Posterior cingulate gyrus (tissue), 11 donors: ENCODE data around the gene KLK14.

Experiments used
- DNase-seq, 10 donors: peaks; one replicate each; pipeline versions ENCODE4 v3.0.0 to v3.0.0-alpha.2; 2020 to 2021; ENCODE audit warnings: mixed read lengths in 3 of 10
- intact Hi-C: fragments of 100-400 bp; cut with DNase I; formaldehyde crosslinking; loops from one replicate; pipeline ENCODE4 v1.15.1; 2023

The KLK14 gene

DNA sequence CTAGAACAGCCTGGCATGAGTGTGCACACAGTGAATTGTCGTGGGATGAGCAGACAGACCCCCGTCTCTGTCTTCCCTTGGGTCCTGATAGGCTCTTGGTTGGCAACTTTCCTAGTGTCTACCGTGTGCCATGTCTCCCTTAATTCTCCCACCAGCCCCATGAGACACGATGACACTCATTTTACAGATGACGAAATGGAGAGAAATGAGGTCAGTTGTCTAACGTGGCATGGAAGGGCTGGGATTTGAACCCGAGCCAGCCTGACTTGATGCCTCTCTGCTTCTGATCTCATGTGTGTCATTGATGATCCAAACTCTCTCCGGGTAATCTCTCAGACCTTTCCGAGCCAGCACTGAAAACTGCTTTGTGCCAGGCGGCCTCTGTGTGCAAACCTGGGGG lies 8.4 kb upstream of the KLK14 start:
- intact Hi-C loops, result no loop called here
- DNase-seq, result peak in 1 of 10 donors; percentile 21

DNA sequence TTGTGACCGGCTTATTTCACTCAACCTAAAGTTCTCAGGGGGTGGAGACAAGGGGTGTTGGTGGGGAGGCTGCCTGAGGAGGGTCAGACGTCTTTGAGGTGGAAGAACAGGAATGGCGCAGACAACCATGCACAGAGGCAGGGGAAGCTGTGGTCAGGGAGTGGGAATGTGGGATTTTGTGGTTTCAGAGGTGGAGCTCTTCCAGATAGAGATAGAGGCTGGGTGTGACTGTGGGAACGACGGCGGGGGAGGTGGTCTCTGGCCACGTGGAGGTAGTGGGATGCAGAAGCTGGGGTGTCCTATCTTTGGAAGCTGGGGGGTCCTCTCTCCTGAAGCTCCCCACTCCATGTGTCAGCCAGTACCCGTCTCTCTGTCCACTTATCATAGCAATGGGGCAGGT lies 7.8 kb upstream of the KLK14 start:
- DNase-seq, result peak in 2 of 10 donors; percentile 10 to 53
- intact Hi-C loops, result no loop called here

DNA sequence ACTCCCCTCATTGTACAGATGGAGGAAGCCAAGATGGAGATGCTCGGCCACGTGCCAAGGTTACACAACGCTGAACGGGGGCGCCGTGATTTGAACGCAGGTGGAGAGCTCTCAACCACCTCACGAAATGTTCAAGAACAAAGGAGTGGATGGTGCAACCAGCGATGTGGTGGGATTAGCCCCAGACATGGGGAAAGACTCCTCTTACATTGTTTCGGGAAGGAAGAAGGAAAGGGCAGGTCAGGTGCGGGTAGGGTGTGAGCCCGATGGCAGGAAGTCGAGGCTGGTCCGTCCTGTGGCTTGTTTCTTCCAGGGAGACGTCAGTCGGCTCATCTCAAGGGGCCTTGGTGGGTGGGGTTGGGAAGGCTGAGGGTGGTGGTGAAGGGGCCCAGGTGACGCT lies 7.1 kb upstream of the KLK14 start:
- intact Hi-C loops, result no loop called here
- peak in 2 of 10 donors; percentile 32 to 60 for DNase-seq

DNA sequence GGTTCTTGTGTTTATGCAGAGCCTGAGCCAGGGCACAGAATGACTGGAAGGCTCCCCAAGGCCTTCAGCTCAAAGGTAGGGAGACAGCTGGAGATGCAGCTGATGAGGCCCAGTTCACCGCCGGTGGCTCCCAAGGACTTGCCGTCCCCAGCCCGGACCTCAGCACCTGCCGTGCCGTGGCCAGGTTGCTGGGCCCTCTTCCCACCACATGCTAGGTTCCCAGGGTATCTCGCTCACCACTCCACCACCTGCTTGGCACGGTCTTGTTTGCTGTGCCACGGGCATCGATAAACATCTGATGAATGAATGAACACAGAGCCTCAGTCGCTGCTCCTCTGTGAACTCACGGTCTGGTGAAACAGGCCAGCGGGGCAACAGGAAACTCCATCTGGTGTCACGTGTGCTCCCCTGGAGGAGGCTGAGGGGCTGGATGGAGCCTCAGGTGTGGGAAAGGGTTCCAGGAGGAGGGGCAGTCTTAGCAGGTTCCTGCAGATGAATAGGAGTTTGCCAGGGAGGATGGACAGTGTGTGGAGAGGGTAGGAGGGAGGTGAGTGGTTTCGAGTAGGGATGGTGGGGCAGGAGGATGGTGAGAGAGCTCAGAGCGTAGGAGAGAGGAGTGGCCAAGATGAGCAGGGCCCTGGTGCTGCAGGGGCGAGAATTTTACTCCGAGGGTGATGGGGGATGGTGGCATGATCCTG lies 3.6 kb upstream of the KLK14 start:
- intact Hi-C loops, result no loop called here
- peak in 2 of 10 donors; percentile 46 to 55 for DNase-seq

DNA sequence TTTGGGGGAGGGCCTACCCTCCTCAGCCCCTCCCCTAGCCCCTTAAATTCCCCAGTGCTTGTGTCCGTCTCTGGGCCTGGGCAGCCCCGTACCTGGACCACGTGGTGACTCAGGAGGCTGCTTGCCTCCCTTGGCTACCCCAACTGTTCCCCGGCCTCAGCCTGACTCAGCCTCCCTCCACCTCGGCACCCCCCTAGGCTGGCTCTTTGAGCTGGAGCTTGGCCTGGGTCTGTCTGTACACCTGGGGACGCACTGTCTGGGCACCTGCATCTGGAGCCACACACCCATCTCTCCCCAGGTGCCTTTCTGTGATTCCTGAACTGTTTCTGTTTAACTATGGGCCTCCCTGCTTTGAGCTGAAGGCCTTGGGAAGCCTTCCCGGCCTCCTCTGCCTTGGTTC lies 1.8 kb upstream of the KLK14 start:
- intact Hi-C loops, result no loop called here
- DNase-seq, result peak in 2 of 10 donors; percentile 53 to 71

DNA sequence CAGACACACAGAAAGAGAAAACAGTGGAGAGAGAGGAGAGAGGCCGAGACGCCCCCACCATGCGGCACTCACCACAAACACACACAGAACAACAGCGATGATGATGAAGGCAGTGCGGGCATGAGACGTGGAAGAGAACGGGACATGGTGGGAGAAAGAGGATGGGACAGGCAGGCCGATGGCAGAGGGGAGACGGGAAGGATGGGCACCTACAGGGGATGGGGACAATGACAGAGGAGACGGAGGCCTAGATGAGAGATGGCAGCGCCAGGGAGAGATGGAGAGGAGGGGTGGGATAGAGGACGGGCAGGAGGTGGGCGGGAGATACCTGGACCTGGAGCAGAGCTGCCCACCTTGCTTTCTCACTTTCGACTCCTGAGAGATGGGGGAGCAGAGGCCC lies 1.1 kb upstream of the KLK14 start:
- intact Hi-C loops, result no loop called here
- peak in 2 of 10 donors; percentile 24 to 59 for DNase-seq

DNA sequence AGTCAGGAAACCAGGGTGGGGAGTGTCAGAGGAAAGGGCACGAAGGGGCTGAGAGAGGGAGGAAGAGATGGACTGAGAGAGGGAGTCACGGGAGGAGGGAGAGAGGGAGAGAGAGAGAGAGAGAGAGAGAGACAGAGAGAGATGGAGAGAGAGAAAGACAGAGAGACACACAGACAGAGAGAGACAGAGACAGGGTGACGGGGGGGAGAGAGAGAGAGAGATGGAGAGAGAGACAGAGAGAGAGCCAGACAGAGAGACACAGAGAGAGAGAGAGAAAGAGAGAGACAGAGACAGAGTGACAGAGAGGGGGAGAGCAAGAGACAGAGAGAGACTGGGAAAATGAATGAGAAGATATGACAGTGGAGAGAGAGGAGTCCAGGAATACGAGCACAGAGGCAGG lies 494 bp upstream of the KLK14 start:
- no peak for DNase-seq
- intact Hi-C loops, result no loop called here

DNA sequence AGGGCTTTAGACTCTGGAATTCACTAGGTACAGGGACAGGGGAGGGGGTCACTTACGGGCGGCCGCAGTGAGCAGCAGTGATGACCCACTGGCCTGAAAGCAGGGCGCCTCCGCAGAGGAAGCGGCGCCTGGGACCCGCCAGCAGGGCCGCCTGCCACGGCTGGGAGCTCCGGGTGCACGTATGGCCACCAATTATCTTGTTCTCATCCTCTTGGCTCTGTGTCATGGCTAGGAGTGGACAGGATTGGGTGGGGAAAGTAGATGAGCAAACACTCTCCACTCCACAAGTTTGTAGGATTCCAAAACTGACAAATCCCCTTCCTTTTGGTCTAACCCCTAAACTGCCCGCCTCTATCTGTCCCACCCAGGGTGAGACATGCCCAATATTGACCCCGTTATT lies 1.2 kb downstream of the KLK14 start:
- intact Hi-C loops, result no loop called here
- DNase-seq, result peak in 1 of 10 donors; percentile 59

DNA sequence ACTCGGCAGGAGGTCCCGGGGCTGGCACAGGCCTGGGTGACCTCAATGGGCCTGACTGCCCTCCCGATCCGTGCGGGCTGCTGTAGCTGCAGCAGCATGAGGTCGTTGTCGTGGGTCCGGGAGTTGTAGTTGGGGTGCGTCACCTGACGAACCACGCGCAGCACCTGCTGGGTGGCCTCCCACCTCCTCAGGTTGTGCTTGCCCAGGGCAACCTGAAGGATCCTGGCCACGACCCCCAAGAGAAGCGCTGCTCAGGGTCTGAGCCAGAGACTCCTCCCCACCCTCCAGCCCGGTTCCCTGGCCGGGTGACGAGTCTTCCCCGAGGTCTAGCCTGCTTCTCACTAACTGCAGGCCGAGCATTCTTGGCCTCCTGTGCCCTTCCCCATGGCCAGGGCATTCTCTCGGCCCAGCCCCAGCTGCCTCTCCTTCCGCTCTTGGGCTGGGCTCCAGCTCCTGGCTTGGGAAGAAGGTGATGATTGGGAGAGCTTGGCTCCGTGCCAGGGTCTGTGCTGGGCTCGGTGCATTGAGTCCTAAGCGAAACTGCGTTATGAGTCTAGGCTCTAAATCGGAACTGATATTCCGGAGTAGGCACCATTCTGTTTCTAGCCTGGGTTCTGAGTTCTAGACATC lies 3.1 kb downstream of the KLK14 start:
- peak in 3 of 10 donors; percentile 26 to 77 (median 65) for DNase-seq
- intact Hi-C loops, result no loop called here

DNA sequence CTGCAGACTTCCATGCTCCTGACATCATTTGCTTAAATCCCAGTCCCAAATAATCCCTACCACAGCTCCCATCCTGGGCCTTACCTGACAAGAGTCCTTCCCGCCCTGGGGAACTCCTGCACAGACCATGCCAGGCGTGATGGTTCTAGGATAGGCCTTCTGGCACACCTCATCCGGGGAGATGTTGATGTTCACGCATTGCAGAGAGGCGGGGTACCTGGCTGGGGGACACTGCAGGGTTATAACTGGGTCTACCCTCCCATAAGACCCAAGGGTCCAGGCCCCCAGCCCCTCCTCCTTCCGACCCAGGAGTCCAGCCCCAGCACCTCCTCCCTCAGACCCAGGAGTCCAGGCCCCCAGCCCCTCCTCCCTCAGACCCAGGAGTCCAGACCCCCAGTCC lies 4.0 kb downstream of the KLK14 start:
- DNase-seq, result peak in 2 of 10 donors; percentile 67 to 77
- intact Hi-C loops, result no loop called here

DNA sequence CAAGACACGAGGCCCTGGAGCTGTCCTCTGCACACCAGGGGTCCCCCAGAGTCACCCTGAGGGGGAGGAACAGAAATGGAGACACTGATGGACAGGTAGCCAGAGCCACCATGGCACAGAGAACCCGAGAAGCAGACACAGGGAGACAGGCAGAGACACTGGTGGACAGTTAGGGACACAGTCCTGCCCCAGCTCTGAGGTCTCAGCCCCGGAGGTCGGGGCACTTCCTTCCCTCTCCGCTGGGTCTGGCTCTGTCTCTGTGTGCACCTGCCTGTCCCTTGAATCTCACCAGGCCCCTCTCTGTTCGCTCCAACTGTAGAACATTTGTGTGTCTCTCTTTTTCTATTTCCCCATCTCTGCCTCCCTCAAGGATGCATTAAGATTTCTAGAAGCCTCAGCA lies 4.6 kb downstream of the KLK14 start:
- DNase-seq, result no peak
- intact Hi-C loops, result no loop called here

DNA sequence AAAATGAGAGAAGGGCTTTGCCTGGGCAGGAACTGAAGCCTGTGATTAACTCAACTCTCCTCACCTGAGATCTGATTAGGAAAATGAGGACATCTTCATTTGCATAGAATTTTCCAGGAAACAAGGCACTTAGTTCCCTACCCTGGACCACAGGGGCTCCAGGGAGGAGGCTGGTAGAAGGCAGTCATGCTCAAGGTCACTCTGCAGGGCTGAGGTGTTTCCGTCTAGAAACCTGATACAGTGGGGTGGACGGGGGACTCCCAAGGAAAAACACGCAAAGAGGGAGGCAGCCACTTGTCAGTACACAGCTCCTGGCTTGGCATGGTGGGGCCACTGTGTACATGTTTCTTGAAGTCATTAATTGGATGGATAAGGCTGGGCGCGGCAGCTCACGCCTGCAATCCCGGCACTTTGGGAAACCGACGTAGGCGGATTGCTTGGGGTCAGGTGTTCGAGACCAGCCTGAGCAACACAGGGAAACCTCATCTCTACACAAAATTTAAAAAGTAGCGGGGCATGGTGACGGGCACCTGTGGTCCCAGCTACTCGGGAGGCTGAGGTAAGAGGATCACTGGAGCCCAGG lies 6.0 kb downstream of the KLK14 start:
- DNase-seq, result no peak
- intact Hi-C loops, result no loop called here

DNA sequence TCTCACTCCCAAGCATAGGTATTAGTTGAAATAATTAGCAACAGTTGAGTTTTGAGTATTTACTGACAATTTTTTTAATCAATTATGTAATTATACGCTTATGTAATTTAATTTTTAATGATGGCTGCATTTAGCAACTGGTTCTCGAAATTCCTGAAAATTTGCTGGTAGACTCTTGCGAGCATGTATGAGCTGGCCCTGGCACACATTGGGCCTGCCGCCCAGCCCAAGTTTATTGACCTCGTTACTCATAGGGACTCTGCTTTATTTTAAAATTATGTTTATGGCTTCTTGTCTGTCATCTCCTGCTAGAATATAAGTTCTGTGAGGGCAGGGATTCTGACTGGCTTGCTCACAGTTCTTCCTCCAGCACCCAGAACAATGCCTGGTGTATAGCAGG lies 6.7 kb downstream of the KLK14 start:
- no peak for DNase-seq

DNA sequence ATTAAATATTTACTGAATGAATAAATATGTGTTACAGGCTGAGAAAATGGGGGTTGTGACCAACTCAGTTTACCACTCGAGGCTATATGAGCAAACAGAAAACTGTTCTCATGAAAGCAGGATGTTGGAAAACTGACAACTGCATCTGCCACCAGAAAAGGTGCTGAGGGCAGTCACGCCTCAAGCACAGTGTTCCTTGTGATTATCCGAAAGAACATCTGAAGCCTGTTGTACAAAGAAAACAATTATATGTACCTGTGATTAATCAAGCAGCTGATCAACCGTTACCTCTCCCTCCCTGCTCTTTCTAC lies 11.6 kb downstream of the KLK14 start:
- intact Hi-C loops, result no loop called here
- no peak for DNase-seq

More for the DNA sequence above, 6.7 kb downstream of the KLK14 start:
- intact Hi-C loops, result no loop called here

DNA sequence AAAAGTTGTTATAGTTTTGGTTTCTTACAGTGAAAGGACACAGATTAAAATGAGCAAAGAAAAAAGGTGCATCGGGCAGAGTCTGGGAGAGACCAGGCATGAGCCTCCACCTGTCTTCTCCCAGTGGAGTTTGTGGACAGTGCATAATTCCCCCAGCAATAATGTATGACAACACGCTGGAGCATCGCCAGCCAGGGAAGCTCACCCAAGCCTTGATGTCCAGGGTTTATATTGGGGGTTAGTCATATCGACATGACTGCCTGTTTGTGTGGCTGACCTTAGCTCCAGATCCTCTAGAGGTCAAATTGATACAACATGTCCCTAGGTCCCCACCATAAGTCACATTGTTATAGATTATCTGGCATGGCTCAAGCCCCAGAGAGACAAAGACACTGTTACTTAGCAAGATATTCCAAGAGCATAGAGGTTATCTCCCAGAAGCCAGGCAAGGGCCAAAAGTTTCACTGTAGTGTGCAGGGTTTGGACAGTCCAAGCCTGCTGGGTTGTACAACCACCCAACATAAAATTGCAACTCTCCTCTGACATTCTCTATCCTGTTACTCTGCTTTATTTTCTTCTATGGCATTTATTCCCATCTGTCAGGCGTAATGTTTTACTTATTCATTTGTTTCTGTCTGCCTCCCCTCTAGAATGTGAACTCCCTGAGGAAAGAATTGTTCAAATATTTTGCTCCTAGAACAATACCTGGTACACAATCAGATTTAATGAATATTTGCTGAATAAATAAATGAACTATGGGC lies 12.2 kb downstream of the KLK14 start:
- no peak for DNase-seq
- intact Hi-C loops, result no loop called here

DNA sequence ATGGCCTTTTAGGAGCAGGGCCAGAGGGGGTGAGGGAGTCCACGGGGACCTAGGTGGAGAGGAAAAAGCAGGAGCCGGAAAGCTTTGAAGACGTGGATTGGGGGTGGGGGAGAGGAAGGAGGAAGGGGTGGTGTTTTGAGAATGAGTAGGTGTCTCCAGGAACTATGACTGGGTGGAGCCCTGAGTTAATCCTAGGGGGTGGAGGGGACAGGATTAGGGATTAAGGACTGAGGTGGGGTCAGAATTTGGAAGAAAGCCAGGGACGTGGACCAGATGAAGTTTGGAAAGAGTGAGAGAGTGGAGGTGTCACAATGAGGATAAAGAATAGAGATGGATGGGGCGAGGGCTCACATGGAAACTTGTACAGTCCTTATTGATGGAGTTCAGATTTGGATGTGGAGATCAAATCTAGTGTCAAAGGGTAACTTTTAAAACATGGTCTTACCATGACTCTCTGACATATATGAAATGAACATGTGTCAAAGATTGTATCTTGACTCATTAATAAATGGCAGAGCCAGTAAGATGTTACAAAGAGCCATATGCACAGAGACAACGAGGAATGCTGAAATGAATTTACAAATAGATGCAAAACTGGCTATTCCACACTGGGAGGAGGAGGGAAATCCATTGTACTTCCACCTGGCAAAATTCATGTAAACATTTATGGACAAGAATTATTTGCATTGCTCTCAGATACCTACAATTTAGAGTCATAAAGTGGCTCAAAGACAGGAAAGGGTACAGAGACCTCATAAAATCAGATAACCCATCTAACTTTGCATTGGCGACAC lies 16.1 kb downstream of the KLK14 start:
- intact Hi-C loops, result no loop called here
- DNase-seq, result no peak

DNA sequence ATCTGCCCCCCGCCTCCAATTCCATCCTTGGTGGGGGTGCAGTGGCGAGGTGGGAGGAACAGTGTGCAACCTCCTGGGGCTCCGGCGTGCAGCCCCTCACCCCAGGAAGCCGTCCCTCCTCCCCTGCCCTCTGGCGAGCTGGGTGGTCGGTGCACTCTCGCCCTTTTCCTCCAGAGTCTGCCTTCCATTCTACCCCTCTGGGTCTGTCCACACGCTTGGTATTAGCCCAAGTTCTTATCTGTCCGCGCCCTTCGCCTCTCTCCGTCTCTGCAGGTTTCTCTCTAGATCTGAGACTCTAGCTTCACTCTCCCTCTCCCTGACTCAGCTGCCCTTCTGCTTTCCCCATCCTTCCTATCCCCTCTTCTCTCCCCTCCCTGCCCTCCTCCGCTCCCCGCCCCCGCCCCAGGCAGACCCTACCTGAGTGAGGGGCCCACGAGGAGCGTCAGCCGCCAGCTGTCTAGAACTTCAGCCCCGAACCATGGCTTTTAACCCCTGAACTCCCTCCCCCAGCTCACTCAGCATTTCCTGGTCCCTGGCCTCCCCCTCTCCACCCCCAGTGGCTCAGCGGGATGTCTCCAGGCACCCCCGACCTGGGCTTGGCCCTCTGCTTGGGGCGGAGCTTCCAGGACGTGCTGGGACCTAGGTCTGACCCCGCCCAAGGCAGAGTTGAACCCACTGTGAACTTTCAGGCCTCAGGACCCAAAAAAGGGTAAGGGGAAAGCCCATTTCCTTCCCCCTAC lies 17.3 kb downstream of the KLK14 start:
- intact Hi-C loops, result no loop called here
- peak in 1 of 10 donors; percentile 69 for DNase-seq

DNA sequence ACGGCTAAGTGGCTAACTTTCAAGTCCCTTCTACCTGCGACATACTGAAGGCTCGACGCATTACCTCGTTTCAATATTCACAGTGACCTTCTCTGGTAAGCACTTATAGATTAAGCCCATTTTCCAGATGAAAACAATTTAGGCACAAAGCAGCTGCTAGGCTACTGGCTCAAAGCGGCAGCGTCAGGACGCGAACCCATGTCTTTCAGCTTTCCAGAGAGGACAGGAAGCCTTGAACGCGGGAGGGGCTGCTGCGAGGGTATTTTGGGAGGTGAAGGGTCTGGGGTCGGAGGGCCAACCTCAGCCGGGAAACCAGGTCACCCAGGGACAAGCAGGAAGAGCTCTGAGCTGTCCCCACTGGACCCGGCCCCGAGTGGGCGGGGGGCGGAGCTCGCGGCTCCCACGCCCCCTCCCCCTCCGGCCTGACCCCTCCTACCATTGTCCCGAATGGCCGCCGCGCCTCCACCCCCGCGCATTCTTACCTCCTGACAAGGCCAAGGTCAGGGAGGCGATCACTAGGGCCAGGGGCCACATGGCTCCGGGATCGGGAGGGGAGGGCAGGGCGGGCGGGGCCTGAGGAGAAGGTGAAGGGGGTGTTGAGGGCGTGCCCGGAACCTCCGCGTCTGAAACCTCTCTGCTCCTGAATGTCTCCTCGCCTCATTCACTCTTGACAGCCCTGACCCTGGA lies 18.0 kb downstream of the KLK14 start, which contains the start of gene KLK13:
TSS of gene KLK13 (minus strand) at position 559 of the 687 bp plus-strand sequence. CDS start at position 534, 25 bp downstream.
- DNase-seq, result peak in 1 of 10 donors; percentile 61
- intact Hi-C loops, result no loop called here

DNA sequence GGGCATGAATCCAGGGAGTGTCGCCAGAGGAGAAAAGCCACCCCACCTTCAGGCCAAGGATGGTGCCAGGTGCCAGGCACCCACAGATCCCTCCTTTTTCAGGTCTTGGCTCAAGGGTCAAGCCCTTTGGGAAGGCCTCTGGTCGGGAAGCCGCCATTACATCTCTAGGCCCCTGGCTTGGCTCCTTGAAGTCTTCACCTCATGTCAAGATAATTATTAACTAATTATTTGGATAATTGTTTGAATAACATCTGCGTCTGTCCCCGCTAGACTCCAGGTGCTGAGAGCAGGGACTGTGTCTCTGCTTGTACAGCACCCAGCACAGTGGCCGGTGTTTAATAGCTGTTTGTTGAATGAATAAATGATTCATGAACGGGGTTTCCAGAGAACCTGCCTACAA lies 19.0 kb downstream of the KLK14 start:
- no peak for DNase-seq
- intact Hi-C loops, result no loop called here
